K562 (cell line): ENCODE data around the gene PCDHA3.

ENCODE experiments used
- CAMTA2 ChIP-seq: fragments of 250-450 bp; sonication (Bioruptor Pico); conservative IDR thresholded peaks from 2 replicates; pipeline ENCODE4 v1.5.1; 2022
- DNMT1 ChIP-seq: fragments of 450-650 bp; IDR thresholded peaks from 2 replicates; pipeline ENCODE4 v1.6.1; 2016; ENCODE audit warnings: antibody characterized with exemption, mild to moderate bottlenecking
- FOXM1 ChIP-seq, 2 experiments: fragments of 450-650 bp in 1 of 2; sonication (generic) in 1 of 2; formaldehyde crosslinking in 1 of 2; IDR thresholded peaks; 2 replicates each; pipeline versions ENCODE4 v1.6.1 to v1.9.0; 2017 to 2022; ENCODE audit warnings: low read depth in 2 of 2, mild to moderate bottlenecking in 2 of 2, missing genetic modification reagents in 1 of 2, moderate library complexity in 1 of 2
- MBD2 ChIP-seq: sonication (generic); IDR thresholded peaks from 2 replicates; pipeline ENCODE4 v1.6.1; 2016; ENCODE audit warnings: low read depth, borderline replicate concordance
- NFYB ChIP-seq: IDR thresholded peaks from 2 replicates; pipeline ENCODE4 v1.6.1; 2011; ENCODE audit warnings: mild to moderate bottlenecking, moderate library complexity; ENCODE audit not compliant: insufficient read length; ENCODE audit errors: extremely low read depth
- PCBP1 ChIP-seq: fragments of 200-400 bp; formaldehyde crosslinking; IDR thresholded peaks from 2 replicates; pipeline ENCODE4 v1.6.1; 2018; ENCODE audit warnings: mild to moderate bottlenecking, low read depth, low read length; ENCODE audit not compliant: poor library complexity, severe bottlenecking
- ZNF79 ChIP-seq: fragments of 250-450 bp; sonication (Bioruptor Pico); IDR thresholded peaks from 2 replicates; pipeline ENCODE4 v1.4.0; 2020; ENCODE audit warnings: low read depth, mild to moderate bottlenecking, moderate library complexity
- TF ChIP-seq, protein P1 (sequence below), 2 experiments: fragments of 450-650 bp; formaldehyde crosslinking in 1 of 2; IDR thresholded peaks; 2 replicates each; pipeline versions ENCODE4 v1.4.0 to v1.6.1; 2014 to 2020; ENCODE audit warnings: mild to moderate bottlenecking in 2 of 2, borderline replicate concordance in 1 of 2, low read depth in 1 of 2
- TF ChIP-seq, protein P2 (sequence below), 3 experiments: IDR thresholded peaks in 2 of 3; conservative IDR thresholded peaks in 1 of 3; 2 replicates each; pipeline ENCODE4 v1.5.1; 2011 to 2012; ENCODE audit warnings: low read length in 3 of 3, mild to moderate bottlenecking in 3 of 3, control low read depth in 2 of 3, improper control_type of control experiment in 1 of 3, inconsistent platforms in 1 of 3, low read depth in 1 of 3, mixed read lengths in 1 of 3, moderate library complexity in 1 of 3; ENCODE audit not compliant: insufficient read depth in 2 of 3
- TF ChIP-seq, protein P3 (sequence below), 3 experiments: fragments of 200-800 bp in 1 of 3; fragments of 250-450 bp in 1 of 3; fragments of 450-650 bp in 1 of 3; sonication (Bioruptor Pico) in 1 of 3; sonication (Bioruptor generic) in 1 of 3; formaldehyde crosslinking in 1 of 3; IDR thresholded peaks; 2 replicates each; pipeline versions ENCODE4 v1.6.1 to v1.8.0; 2016 to 2022; ENCODE audit warnings: mild to moderate bottlenecking in 2 of 3, missing genetic modification characterization in 2 of 3, missing compliant biosample characterization in 1 of 3, moderate library complexity in 1 of 3
- TF ChIP-seq, protein P4 (sequence below), 2 experiments: fragments of 450-650 bp; IDR thresholded peaks; 2 replicates each; pipeline ENCODE4 v1.6.1; 2018; ENCODE audit warnings: mild to moderate bottlenecking in 2 of 2, low read depth in 1 of 2; ENCODE audit not compliant: partially characterized antibody in 2 of 2

DNA sequence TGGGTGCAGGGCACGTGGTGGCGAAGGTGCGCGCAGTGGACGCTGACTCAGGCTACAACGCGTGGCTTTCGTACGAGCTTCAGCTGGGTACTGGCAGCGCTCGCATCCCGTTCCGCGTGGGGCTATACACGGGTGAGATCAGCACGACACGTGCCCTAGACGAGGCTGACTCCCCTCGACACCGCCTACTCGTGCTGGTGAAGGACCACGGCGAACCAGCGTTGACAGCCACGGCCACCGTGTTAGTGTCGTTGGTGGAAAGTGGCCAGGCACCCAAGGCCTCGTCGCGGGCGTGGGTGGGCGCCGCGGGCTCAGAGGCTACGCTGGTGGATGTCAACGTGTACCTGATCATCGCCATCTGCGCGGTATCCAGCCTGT lies 4.2 kb upstream of the PCDHA3 start:
- no peak for TF ChIP-seq NFYB
- no peak for TF ChIP-seq DNMT1
- TF ChIP-seq, protein P1, sequence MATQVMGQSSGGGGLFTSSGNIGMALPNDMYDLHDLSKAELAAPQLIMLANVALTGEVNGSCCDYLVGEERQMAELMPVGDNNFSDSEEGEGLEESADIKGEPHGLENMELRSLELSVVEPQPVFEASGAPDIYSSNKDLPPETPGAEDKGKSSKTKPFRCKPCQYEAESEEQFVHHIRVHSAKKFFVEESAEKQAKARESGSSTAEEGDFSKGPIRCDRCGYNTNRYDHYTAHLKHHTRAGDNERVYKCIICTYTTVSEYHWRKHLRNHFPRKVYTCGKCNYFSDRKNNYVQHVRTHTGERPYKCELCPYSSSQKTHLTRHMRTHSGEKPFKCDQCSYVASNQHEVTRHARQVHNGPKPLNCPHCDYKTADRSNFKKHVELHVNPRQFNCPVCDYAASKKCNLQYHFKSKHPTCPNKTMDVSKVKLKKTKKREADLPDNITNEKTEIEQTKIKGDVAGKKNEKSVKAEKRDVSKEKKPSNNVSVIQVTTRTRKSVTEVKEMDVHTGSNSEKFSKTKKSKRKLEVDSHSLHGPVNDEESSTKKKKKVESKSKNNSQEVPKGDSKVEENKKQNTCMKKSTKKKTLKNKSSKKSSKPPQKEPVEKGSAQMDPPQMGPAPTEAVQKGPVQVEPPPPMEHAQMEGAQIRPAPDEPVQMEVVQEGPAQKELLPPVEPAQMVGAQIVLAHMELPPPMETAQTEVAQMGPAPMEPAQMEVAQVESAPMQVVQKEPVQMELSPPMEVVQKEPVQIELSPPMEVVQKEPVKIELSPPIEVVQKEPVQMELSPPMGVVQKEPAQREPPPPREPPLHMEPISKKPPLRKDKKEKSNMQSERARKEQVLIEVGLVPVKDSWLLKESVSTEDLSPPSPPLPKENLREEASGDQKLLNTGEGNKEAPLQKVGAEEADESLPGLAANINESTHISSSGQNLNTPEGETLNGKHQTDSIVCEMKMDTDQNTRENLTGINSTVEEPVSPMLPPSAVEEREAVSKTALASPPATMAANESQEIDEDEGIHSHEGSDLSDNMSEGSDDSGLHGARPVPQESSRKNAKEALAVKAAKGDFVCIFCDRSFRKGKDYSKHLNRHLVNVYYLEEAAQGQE (IDR thresholded peaks at IDR 0.05; ENCODE audit: borderline replicate concordance), result no peak
- TF ChIP-seq, protein P1 (CRISPR knock-in tag; IDR thresholded peaks at IDR 0.05; ENCODE audit: low read depth), result no peak
- TF ChIP-seq PCBP1, result no peak
- TF ChIP-seq, protein P2, sequence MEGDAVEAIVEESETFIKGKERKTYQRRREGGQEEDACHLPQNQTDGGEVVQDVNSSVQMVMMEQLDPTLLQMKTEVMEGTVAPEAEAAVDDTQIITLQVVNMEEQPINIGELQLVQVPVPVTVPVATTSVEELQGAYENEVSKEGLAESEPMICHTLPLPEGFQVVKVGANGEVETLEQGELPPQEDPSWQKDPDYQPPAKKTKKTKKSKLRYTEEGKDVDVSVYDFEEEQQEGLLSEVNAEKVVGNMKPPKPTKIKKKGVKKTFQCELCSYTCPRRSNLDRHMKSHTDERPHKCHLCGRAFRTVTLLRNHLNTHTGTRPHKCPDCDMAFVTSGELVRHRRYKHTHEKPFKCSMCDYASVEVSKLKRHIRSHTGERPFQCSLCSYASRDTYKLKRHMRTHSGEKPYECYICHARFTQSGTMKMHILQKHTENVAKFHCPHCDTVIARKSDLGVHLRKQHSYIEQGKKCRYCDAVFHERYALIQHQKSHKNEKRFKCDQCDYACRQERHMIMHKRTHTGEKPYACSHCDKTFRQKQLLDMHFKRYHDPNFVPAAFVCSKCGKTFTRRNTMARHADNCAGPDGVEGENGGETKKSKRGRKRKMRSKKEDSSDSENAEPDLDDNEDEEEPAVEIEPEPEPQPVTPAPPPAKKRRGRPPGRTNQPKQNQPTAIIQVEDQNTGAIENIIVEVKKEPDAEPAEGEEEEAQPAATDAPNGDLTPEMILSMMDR (IDR thresholded peaks at IDR 0.05 in 2 of 3, conservative IDR thresholded peaks at IDR 0.05 in 1 of 3; ENCODE audit: insufficient read depth in 2 of 3, low read depth in 1 of 3, low read length in 3 of 3), result no peak
- no peak for TF ChIP-seq FOXM1 (IDR thresholded peaks at IDR 0.05; ENCODE audit: low read depth)
- no peak for TF ChIP-seq FOXM1 (CRISPR knock-in tag; IDR thresholded peaks at IDR 0.05; ENCODE audit: low read depth)
- no peak for TF ChIP-seq ZNF79 (CRISPR knock-in tag)
- no peak for TF ChIP-seq MBD2
- no peak for TF ChIP-seq CAMTA2
- TF ChIP-seq, protein P3, sequence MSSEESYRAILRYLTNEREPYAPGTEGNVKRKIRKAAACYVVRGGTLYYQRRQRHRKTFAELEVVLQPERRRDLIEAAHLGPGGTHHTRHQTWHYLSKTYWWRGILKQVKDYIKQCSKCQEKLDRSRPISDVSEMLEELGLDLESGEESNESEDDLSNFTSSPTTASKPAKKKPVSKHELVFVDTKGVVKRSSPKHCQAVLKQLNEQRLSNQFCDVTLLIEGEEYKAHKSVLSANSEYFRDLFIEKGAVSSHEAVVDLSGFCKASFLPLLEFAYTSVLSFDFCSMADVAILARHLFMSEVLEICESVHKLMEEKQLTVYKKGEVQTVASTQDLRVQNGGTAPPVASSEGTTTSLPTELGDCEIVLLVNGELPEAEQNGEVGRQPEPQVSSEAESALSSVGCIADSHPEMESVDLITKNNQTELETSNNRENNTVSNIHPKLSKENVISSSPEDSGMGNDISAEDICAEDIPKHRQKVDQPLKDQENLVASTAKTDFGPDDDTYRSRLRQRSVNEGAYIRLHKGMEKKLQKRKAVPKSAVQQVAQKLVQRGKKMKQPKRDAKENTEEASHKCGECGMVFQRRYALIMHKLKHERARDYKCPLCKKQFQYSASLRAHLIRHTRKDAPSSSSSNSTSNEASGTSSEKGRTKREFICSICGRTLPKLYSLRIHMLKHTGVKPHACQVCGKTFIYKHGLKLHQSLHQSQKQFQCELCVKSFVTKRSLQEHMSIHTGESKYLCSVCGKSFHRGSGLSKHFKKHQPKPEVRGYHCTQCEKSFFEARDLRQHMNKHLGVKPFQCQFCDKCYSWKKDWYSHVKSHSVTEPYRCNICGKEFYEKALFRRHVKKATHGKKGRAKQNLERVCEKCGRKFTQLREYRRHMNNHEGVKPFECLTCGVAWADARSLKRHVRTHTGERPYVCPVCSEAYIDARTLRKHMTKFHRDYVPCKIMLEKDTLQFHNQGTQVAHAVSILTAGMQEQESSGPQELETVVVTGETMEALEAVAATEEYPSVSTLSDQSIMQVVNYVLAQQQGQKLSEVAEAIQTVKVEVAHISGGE (CRISPR knock-in tag; IDR thresholded peaks at IDR 0.05), result no peak
- TF ChIP-seq, protein P4, sequence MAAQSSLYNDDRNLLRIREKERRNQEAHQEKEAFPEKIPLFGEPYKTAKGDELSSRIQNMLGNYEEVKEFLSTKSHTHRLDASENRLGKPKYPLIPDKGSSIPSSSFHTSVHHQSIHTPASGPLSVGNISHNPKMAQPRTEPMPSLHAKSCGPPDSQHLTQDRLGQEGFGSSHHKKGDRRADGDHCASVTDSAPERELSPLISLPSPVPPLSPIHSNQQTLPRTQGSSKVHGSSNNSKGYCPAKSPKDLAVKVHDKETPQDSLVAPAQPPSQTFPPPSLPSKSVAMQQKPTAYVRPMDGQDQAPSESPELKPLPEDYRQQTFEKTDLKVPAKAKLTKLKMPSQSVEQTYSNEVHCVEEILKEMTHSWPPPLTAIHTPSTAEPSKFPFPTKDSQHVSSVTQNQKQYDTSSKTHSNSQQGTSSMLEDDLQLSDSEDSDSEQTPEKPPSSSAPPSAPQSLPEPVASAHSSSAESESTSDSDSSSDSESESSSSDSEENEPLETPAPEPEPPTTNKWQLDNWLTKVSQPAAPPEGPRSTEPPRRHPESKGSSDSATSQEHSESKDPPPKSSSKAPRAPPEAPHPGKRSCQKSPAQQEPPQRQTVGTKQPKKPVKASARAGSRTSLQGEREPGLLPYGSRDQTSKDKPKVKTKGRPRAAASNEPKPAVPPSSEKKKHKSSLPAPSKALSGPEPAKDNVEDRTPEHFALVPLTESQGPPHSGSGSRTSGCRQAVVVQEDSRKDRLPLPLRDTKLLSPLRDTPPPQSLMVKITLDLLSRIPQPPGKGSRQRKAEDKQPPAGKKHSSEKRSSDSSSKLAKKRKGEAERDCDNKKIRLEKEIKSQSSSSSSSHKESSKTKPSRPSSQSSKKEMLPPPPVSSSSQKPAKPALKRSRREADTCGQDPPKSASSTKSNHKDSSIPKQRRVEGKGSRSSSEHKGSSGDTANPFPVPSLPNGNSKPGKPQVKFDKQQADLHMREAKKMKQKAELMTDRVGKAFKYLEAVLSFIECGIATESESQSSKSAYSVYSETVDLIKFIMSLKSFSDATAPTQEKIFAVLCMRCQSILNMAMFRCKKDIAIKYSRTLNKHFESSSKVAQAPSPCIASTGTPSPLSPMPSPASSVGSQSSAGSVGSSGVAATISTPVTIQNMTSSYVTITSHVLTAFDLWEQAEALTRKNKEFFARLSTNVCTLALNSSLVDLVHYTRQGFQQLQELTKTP (IDR thresholded peaks at IDR 0.05; ENCODE audit: low read depth in 1 of 2, partially characterized antibody in 2 of 2), result no peak
